HCEC 1CT (cell line): ENCODE measurements around the gene KCTD15.

Source experiments
- DNase-seq: peaks from one replicate; pipeline ENCODE4 v3.0.0-alpha.2; 2017

The KCTD15 gene

DNA sequence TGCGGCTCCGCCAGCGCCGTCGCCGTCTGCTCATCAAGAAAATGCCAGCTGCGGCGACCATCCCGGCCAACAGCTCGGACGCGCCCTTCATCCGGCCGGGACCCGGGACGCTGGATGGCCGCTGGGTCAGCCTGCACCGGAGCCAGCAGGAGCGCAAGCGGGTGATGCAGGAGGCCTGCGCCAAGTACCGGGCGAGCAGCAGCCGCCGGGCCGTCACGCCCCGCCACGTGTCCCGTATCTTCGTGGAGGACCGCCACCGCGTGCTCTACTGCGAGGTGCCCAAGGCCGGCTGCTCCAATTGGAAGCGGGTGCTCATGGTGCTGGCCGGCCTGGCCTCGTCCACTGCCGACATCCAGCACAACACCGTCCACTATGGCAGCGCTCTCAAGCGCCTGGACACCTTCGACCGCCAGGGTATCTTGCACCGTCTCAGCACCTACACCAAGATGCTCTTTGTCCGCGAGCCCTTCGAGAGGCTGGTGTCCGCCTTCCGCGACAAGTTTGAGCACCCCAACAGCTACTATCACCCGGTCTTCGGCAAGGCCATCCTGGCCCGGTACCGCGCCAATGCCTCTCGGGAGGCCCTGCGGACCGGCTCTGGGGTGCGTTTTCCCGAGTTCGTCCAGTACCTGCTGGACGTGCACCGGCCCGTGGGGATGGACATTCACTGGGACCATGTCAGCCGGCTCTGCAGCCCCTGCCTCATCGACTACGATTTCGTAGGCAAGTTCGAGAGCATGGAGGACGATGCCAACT, 24.4 kb upstream of the KCTD15 start:
- no peak for DNase-seq

DNA sequence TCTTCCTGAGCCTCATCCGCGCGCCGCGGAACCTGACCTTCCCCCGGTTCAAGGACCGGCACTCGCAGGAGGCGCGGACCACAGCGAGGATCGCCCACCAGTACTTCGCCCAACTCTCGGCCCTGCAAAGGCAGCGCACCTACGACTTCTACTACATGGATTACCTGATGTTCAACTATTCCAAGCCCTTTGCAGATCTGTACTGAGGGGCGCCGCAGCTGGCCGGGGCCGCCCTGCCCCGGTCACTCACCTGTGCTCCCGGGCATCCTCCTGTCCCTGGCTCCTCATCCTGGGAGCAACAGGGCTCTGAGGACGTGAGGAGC, 23.9 kb upstream of the KCTD15 start:
- no peak for DNase-seq

DNA sequence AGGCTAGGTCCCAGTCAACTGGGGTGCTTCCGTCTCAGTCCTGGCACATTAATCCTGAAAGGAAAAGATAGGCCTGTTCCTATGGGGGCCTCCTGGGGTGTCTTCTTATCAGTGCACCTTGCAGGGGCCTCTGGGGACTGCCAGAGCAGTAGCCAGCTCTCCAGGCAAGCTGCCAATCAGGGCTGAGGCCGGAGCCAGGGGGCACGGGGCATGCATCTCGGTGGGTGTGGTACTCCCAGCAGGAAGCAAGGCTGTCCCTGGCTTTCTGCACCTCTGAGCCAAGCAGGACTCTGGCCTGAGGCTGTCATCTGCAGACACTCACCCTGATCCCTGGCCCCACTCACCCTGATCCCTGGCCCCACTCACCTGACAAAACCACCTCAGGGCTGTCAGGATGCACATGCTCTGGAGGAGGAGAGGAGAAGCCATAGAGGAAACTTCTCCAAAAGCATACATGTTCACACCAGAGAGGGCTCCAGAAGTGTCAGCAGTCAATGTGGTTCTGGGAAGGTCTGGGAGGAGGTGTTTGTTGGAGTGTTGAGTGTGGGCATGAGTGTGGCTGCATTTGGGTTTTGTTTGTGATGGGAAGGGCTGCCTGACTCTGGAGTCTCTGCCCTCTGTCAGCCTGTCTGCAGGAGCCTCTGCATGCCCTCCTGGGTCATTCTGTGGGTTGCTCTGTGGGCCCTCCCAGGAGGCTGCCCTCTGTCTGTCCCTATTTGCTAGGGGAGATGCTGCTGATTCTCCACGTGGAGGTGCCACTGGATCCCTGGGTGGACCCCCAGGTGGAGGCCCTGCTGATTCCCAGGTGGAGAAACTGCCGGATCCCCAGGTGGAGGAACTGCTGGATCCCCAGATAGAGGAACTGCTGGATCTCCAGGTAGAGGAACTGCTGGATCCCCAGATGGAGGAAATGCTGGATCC, 22.7 kb upstream of the KCTD15 start:
- DNase-seq, result no peak

DNA sequence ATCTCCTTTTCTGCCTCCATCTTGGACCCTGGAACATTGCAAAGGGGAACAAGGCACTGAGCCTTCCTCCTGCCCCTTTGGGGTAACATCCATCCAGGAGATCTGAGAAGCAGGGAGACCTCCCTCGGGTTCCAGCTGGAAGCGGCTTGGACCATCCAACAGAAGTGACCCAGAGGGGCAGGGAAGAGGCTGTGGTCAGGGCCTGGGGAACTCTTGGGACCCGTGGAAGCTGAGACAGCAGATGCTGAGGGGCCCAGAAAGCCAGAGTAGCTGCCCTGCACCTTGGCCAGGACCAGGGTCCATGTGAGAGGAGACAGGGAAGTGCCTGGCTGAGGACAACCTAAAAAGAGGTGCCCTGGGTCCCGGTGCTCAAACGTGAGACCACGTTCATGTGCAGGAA, 21.9 kb upstream of the KCTD15 start:
- DNase-seq, result no peak

DNA sequence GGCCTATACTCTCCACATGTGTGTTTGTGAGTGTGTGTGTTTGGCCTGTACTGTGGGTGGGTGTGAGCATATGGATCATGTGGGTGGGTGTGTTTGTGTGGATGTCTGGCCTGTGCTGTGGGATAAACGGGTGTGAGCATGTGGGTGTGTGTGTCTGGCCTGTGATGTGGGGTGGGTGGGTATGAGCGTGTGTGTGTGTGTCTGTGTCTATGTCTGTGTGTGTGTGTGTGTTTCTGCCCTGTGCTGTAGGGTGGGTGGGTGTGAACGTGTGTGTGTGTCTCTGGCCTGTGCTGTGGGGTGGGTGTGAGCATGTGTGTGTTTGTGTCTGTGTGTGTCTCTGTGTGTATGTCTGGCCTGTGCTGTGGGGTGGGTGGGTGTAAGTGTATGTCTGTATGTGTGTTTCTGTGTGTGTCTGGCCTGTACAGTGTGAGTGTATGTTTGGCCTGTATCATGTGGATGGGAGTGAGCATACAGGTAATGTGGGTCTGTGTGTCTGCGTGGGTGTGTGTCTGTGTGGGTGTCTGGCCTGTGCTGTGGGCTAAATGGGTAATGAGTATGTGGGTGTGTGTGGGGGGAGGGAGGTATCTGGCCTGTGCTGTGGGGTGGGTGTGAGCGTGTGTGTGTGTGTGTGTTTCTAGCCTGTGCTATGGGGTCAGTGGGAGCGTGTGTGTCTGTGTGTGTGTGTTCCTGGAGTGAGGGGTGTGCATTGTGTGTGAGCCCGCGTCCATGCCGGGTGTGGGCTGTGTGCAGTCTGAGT, 20.8 kb upstream of the KCTD15 start:
- DNase-seq, result no peak

DNA sequence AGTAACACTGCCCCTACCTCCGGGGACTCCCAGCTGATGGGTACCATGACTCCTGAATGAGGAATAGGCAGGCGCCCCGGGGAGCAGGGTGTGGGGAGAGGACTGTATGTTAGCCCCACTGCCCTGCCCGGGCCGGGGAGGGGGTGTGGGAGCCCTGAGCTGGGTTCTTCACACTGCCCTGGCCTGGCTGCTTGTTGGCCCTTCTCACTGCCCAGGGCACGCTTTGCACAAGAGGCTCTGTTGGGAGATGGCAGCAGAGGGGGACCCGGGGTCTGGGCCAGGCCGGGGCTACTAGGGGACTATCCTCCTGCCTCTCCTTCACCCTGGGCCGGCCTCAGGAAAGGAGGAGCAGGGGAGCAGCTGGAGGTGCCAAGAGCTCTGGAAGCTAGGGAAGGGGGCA, 19.3 kb upstream of the KCTD15 start:
- no peak for DNase-seq

DNA sequence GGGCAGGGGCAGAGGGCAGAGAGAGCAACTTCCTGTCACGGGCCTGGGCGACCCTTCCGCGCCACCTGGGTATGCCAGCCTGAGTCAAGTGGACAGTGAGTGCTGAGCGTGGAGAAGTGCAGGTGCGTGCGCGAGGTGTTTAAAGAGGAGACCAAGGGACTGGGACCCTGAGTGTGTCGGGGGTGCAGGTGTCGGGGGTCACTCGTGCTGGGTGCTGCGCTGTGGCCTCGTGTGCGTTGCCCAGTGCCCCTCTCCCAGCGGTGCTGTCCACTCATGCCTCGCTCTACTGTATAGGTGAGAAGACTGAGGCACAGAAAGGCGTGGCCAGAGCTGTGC, 18.9 kb upstream of the KCTD15 start:
- no peak for DNase-seq

DNA sequence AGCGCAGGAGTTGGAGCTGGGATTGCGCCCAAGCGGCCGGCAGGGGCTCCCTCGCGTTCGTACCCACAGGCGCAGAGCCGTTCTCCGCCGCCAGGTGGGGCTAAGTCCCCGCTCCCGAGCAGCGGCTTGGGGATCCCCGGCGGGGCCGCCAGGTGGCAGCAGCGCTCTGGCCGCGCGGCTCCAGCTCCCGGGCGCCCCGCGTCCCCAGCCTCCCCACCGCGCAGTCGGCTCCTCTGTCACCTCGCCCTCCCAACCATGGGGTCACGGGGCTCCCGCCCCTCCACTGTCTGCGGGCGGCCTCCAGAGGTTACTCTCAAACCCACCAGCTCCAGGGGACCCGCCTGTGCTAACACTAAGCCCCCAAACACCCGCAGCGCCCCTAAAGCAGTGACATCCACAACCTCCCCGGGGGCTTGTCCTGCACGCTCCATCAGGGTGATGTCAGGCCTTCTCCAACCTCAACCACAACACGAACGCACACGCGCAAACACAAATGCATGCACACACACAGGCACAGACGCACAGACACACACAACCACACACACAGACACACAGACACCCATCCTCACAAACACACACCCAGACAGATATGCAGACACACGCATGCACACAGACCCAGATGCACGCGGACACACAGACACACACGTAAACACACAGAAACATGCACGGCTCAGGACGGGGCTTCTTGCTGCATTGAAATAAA, 18.4 kb upstream of the KCTD15 start:
- peak; percentile 30 for DNase-seq

DNA sequence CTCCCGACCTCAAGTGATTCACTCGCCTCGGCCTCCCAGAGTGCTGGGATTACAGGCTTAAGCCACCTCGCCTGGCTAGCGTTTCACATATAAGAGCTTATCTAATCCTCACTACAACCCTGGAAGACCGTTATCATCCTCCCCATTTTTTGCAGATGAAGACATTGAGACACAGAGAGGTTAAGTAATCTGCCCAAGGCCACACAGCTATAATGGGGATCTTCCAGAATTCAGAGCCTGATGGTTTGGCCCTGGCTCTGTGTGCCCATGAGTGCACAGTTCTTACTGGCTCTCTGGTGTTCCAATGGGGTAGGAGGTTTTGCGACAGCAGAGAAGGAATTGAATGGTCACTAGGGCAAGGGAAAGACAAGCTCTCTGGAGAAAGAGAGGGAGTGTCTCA, 16.8 kb upstream of the KCTD15 start:
- DNase-seq, result no peak

DNA sequence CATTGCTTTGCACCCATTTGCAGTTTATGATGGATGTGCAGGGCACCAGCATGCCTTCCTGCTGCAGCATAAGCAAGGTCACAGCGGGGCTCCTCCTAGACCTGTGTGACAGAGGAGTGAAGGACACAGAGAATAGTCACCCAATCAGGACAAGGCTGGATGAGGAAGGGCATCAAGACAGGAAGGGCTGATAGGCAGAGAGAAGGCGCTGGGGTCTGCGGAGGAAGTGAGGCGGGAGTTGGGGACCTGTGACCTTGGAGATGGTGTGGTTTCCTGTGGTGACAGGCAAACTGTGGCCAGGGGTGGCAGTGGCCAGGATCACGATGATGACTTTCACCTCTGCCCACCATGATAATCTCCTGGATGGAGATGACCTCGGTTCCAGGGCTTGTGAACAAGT, 16.4 kb upstream of the KCTD15 start:
- DNase-seq, result no peak

DNA sequence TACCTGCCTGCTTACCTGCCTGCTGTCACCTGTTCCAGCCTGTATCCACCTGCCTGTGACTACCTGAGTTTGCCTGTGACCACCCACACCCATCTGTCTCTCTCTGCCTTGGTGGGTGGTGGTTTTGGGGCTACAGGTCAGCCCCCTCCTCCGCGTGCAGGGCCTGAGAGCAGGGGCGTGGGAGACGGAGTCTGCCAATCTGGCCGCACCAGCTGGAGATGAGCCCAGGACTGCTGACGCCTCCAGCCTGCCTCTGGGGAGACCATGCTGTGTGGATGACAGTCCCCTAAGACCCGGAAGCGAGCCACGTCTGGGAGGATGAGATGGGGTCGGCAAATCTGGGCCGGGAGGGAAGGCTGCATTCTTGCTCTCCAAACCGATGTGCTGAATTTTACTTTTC, 15.9 kb upstream of the KCTD15 start:
- no peak for DNase-seq

DNA sequence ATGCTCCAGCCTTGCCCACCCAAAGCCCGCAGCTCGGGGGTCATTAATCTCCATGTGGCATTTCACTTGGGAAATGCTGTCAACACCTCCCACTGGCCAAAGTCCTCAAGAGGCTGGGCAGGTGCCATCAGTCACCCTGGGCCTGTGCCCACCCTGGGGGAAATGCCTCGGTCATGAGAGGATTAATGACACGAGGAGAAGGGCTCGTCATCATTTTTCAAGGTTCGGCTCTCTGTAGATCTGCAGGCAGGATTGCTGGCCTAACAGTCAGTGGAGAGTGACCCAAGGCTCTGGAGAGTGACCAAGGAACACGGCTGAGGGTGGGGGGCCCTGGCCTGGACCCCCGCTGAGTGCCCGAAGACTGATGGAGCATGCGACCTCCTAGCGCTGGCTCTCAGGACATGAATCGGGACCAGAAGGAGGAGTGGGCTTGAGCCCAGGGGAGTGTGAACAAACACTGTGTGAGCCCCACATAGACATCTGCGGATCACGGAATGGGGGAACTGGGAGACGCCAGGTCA, 15.2 kb upstream of the KCTD15 start:
- no peak for DNase-seq

DNA sequence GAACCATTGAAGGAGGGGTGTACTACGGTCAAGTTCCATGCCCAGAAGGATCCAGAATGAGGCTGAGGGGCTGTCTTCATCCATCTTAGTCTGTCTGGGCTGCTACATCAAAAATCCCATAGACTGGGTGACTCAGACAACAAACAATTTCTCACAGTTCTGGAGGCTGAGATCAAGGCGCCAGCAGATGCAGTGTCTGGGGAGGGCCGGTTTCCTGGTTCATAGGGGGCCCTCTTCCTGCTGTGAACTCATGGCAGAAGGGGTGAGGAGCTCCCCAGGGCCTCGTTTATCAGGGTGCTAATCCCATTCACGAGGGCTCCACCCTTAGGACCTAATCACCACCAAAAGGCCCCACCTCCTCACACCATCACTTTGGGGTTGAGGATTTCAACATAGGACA, 14.7 kb upstream of the KCTD15 start:
- no peak for DNase-seq

DNA sequence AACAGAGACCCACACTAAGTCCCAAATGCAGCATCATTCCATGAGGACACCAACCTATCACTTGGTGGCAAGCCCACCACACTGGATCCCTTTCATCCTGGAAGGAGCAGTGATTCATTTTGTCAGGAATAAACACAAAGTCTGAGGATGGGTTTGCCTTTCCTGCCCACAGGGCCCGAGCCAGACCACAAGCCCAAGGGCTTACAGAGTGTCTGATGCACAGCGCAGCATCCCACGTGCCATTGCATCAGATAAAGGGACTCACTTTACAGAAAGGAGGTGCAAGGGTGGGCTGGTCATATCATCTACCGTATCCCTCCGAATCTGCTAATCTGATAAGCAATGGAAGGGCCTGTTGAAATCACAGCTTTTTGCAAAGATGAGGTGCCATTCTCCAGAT, 12.2 kb upstream of the KCTD15 start:
- DNase-seq, result no peak

DNA sequence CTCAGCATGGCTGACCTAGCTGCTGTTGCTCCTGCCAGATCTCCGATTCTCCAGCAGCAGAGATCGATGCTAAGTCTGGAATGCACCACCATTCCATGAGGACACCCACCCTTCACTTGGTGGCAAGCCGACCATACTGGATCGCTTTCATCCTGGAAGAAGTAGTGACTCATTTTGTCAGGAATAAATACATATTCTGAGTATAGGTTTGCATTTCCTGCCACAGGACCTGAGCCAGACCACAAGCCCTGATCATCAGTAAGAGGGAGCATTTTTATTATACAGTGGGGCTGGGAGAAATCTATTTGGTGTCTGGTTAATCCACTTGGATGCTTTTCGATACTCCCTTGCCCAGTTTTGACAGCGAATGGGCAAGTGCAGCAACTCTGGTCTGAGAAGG, 10.9 kb upstream of the KCTD15 start:
- no peak for DNase-seq

DNA sequence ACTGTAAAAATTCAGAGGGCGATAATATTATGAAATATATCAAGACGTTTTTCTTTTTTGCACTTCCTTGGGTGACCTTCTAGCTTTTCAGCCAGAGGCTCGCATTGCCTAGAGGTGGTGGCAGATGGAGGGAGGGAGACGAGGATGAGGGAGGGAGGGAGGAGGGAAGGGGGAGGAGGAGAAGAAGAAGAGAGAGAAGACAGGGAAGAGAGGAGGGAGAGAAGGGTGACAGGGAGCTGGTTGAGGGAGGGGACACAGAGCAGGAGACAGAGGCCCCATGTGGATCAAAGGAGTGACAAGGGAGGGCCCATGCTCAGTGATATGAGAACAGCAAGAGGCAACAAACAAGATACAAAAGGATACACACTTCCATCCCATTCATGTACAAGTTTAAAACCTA, 8.0 kb upstream of the KCTD15 start:
- DNase-seq, result no peak

DNA sequence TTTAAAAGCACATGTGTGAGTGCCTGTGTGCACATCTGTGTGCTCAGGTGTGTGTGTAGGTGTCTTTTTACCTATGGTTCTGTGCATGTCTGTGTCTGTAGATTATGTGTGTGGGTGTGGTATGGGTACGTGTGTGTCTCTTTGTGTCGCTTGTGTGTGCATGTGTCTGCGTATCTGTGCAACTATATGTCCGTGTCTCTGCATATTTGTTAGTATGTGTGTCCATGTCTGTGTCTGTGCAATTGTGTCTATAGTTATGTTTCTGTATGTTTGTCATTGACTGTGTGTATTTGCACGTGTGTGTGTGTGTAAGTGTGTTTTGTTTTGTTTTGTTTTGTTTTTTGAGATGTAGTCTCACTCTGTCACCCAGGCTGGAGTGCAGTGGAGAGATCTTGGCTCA, 7.3 kb upstream of the KCTD15 start:
- no peak for DNase-seq

DNA sequence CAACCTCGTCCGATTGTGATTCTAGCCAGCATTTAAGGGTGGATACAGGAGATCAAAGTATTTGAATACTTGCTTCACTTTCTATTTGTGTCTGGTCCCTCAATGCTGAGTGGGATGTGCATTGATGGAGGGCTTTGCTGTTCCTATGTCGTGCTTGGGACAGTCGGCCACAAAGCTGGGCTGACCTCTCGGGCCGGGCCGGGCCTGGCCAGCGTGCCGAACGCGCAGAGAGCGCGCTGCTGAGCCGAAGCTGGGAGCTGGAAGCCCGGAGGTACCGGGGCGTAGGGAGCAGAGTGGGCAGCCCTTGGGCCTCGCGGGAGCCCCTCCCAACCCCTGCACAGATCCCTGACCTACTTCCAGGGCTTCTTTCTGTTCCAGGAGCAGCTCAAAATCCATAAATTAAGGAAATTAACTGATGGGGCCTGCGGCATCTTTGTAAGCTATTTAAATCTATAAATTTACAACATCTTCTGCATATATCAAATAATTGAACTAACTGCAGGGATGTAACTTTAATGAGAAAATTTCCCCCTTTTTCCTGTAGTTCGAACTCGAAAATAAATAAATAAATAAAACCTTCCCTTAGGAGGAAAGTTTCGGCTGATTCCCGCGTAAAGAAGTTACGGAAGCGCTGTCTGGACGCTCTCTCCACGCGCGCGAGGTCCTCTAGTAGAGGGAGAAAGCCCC, 1.8 kb upstream of the KCTD15 start:
- DNase-seq, result no peak

DNA sequence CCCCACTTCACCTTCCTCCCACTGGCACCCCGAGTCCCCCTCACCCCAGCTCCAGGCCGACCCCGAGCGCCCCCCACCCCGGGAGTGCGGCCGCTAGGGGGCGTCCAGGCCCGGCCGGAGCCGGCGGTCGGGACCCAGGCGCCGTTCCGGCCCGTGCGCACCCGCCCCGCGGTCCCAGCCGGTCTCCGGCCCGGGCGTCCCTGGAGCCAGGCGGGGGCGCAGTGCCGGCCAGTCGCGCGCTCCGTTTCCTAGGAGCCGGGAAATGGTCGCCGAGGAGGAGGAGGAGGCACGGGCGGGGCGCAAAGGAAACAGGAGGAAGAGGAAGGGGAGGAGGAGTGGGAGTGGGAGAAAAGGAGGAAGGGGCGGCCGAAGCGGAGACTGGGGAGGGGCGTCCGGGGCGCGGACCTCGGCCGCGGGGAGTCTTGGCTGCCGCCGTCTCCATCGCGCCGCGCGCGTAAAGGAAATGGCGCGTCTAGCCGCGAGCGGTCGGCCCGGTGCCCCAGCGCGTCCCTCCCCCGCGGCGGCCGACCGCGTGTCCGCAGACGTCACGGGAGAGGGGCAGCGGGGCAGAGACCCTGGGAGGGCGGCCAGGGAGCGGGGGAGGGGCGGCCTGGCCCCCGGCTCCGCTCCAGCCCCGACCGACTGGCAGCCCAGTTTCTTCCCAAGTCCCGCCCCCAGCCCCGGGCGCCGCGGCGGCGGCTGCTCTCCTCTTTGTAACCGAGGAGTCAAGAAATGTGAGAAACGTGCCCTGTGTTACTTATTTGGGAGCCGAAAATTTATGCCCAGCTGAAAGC, 1.1 kb upstream of the KCTD15 start:
- peak; percentile 32 for DNase-seq

DNA sequence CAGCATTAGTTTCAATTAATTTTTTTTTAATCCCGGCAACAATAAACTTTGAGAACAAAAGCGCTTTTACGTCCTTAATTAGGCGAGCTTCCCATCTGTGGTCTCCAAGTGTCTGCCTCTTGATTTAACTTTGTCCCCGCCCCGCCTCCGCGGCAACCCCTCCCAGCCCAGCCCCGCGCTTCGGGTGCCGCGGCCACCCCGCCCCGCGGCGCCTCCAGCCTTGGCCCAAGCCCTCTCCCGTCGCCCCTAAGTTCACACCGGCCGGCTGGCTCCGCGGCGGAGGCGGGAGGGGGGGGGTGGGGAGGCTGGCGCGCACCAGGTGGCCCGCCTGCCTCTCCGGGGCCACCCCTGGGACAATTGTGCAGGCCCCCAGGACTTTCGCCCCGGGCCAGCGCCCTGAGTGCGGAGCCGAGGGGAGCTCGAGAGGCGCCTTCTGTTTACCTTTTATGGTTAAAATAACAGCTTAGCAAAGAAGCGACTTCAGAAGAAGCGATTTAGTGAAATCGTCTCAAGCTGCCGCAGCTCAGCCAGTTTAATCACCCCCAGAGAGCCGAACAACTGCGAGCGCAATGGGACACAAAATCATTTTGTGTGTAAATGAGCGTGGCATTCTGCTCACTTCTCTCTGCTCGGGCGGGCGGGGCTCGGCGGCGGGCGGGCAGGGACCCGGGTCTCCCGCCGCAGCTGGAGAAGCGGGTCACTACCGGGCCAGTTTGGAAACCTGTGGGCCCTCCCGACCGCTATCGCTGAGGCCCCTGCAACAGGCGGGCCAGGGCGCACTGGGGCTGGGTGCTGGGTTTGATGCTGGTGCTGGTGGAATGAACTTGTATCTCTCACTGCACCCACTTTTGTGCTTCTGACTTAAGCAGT, 1.4 kb downstream of the KCTD15 start:
- DNase-seq, result no peak
